Right lobe of liver (tissue), 4 donors: Measurements from ENCODE around the gene PLVAP.
A peak's percentile ranks its signal among the peaks of the same experiment; 100 is the strongest.

Experiments
- CTCF ChIP-seq, 4 donors: fragments of 200-600 bp in 3 of 4; fragments of 450-650 bp in 1 of 4; IDR thresholded peaks; one replicate each; pipeline versions ENCODE4 v1.5.1 to v1.8.0; 2016 to 2022; ENCODE audit warnings: antibody characterized with exemption in 4 of 4, mild to moderate bottlenecking in 2 of 4
- POLR2A ChIP-seq: fragments of 450-650 bp; IDR thresholded peaks from one replicate; pipeline ENCODE4 v1.6.1; 2017; ENCODE audit warnings: antibody characterized with exemption, mild to moderate bottlenecking
- donor health status: DM: no; HTN: no; CAD: no.
- donor health status: DM: no; HTN: no; CAD: no.
- donor health status: DM: no; HTN: yes; CAD: no.

DNA sequence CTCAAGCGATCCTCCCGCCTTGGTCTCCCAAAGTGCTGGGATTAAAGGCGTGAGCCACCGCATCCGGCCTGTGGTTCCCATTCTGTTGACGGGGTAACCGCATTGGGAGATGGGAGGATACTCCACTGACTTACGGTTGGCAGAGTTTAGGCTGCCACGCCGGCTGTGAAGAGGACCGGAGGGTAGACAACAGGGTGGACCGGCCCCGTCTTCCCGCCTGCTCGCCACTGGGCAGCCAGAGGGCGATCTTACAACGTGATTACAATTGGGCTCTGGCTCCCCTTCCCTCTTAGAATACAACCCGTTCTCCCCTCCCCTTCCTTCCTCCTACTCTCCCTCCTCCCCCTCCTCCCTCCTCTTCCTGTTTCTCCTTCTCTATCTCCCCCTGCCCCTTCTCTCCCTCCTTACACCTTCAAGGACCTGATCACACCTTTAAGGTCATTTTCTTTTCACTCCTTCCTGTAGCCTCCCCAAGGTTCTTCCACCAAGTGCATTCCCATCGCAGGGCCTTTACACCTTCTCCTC lies 17.8 kb upstream of the PLVAP start:
- TF ChIP-seq POLR2A = no peak
- TF ChIP-seq CTCF (IDR thresholded peaks at IDR 0.05) = peak; percentile 46 to 70 (median 58)
